ENCODE data around the gene TIMM10B. TPM values are rescaled to one million over a fixed set of nuclear protein-coding genes. Genes with fewer than 3 reads are reported as not detected.

The TIMM10B gene
- total and polyA plus RNA-seq, 2 of the 4 experiments (the other 2 are of a cell fraction): 24.7 to 27.1 TPM

DNA sequence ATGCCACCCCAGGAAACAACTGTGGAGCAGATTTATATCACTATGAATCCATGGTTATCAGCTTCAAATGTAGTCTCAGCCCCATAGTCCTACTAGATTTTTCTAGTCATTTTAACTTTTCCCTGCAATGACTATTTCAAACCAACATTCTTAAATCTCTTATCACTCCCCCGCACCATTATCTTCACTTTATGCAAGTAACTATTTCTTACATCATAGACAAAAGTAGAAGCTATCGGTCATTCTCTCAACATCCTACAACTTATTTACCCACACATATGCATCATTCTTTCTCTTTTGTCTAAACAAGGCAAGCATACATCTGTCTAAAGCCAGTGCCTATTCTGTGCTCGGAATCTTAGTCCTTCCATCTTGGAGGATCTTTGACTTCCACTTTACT, 4.4 kb downstream of the TIMM10B start:
- H3K9ac ChIP-seq (ENCODE audit: low read depth, low read length): no peak overlapping the region
- no peak overlapping the region for H4K8ac ChIP-seq (ENCODE audit: low read depth in 2 of 2, low read length in 2 of 2)
- H2BK120ac ChIP-seq (ENCODE audit: low read depth, low read length): no peak overlapping the region
- H4K20me1 ChIP-seq (ENCODE audit: insufficient read depth, low read length): peaks cover 10% of the 10 kb centered on the region
- POLR2A ChIA-PET (ENCODE audit: unreplicated experiment): no interaction called here
- TF ChIP-seq, protein P1, sequence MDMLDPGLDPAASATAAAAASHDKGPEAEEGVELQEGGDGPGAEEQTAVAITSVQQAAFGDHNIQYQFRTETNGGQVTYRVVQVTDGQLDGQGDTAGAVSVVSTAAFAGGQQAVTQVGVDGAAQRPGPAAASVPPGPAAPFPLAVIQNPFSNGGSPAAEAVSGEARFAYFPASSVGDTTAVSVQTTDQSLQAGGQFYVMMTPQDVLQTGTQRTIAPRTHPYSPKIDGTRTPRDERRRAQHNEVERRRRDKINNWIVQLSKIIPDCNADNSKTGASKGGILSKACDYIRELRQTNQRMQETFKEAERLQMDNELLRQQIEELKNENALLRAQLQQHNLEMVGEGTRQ (IDR thresholded peaks at IDR 0.05; ENCODE audit: low read depth, low read length): no peak
- TF ChIP-seq POLR2A (IDR thresholded peaks at IDR 0.05; ENCODE audit: low read depth, low read length) (no peak), RFX5 (IDR thresholded peaks at IDR 0.05; ENCODE audit: low read depth, low read length) (no peak), SMC3 (IDR thresholded peaks at IDR 0.05; ENCODE audit: low read depth, low read length) (no peak), CEBPB (IDR thresholded peaks at IDR 0.05; ENCODE audit: low read depth, low read length) (no peak), BHLHE40 (IDR thresholded peaks at IDR 0.05; ENCODE audit: low read depth, low read length) (no peak), MAFK (IDR thresholded peaks at IDR 0.05; ENCODE audit: low read depth, low read length) (no peak), RAD21 (IDR thresholded peaks at IDR 0.05; ENCODE audit: low read length) (no peak), FOS (IDR thresholded peaks at IDR 0.05; ENCODE audit: low read depth, low read length) (no peak), RCOR1 (IDR thresholded peaks at IDR 0.05; ENCODE audit: insufficient replicate concordance, low read length) (no peak), MAZ (IDR thresholded peaks at IDR 0.05; ENCODE audit: borderline replicate concordance, low read depth, low read length) (no peak)
- H3K4me1 ChIP-seq (ENCODE audit: control insufficient read depth, insufficient read depth, low read length): peaks cover 4% of the 10 kb centered on the region
- no peak overlapping the region for H3K4me2 ChIP-seq (ENCODE audit: low read depth, low read length)
- no peak overlapping the region for H3K14ac ChIP-seq (replicated peaks; ENCODE audit: low read depth, low read length)
- no peak for DNase-seq
- no peaks in the 10 kb centered on the region for H3K9me3 ChIP-seq (ENCODE audit: control insufficient read depth, insufficient read depth, low read length)
- no peak overlapping the region for H3K56ac ChIP-seq (ENCODE audit: extremely low read depth, insufficient read depth, low read length)
- ATAC-seq (ENCODE audit: low read depth): no peak
- in situ Hi-C loops (cut with MboI; ENCODE audit: low sequenced_read_pairs) (no loop called here), dilution Hi-C loops (cut with HindIII; ENCODE audit: low sequenced_read_pairs, unreplicated experiment) (no loop called here), intact Hi-C loops (cut with micrococcal nuclease) (no loop called here)
- no peak overlapping the region for H2AK5ac ChIP-seq (ENCODE audit: low read depth, low read length)
- CTCF ChIA-PET: interaction anchor here (1.5 kb wide), 1 partner anchor 20 kb away, joined by 9 read pairs; no protein-coding TSS in a partner anchor
- no peak overlapping the region for H2AK9ac ChIP-seq (replicated peaks; ENCODE audit: low read depth, low read length, poor library complexity)
- no peak overlapping the region for H4K5ac ChIP-seq (ENCODE audit: low read depth, low read length)
- peaks cover 33 to 44% of the 10 kb centered on the region in 2 experiments for H3K79me1 ChIP-seq (ENCODE audit: low read depth in 1 of 2, low read length in 2 of 2)
- no peak overlapping the region for H3K18ac ChIP-seq (ENCODE audit: low read depth, low read length)
- BruUV-seq (replicated peaks): no TSS peak
- H2BK5ac ChIP-seq (ENCODE audit: low read depth, low read length, poor library complexity, severe bottlenecking): no peak overlapping the region
- no peak overlapping the region for H4K91ac ChIP-seq (ENCODE audit: insufficient read depth, low read depth, low read length)
- H2BK20ac ChIP-seq (ENCODE audit: low read depth, low read length): no peak overlapping the region
- no peak overlapping the region for H3K4ac ChIP-seq (ENCODE audit: low read depth, low read length)
- no peaks in the 10 kb centered on the region for H3K9me1 ChIP-seq (ENCODE audit: insufficient read depth, low read length)
- no peak overlapping the region for H2BK15ac ChIP-seq (ENCODE audit: low read depth, low read length)
- 100% methylated on average over 1 to 2 of the region's 3 CpGs for WGBS, 2 experiments (ENCODE audit: extremely low coverage in 2 of 2, insufficient read length in 1 of 2)
- no peak overlapping the region for H3K23ac ChIP-seq (ENCODE audit: low read depth, low read length)
- no peak overlapping the region for H2AFZ ChIP-seq (replicated peaks; ENCODE audit: low read length, poor library complexity)
- no peak overlapping the region for H3K4me3 ChIP-seq (ENCODE audit: insufficient read depth, low read depth, low read length)
- no peaks in the 10 kb centered on the region for H3K27me3 ChIP-seq (ENCODE audit: control insufficient read depth, insufficient read depth, low read length)
- no peak overlapping the region for H3K27ac ChIP-seq (ENCODE audit: insufficient read depth, low read length)
- H3K36me3 ChIP-seq (ENCODE audit: control insufficient read depth, insufficient read depth, low read length): peaks cover 10% of the 10 kb centered on the region

Data from IMR-90 (cell line).